WTC11 (cell line): Measurements from ENCODE around the gene ZNF548. TPM values are rescaled to one million over a fixed set of nuclear protein-coding genes. Genes with fewer than 3 reads are reported as not detected.

Source experiments
- ATAC-seq: fragments of 200-7000 bp; cut with Tn5 transposase; 2 replicates; pipeline ENCODE4 v1.10.0; 2021; ENCODE audit warnings: mild to moderate bottlenecking, moderate library complexity
- CTCF ChIA-PET: fragments of 300-600 bp; sonication (Branson Sonifier 250); formaldehyde crosslinking; loops from one replicate; lab custom pipeline; 2021; ENCODE audit warnings: antibody characterized with exemption; lab: Charles Lee
- POLR2A ChIA-PET: fragments of 350-600 bp; sonication (Branson Sonifier 250); formaldehyde crosslinking; loops from one replicate; lab custom pipeline; 2021; ENCODE audit warnings: antibody characterized with exemption; lab: Charles Lee
- DNase-seq: peaks from one replicate; pipeline ENCODE4 v3.0.0; 2021; ENCODE audit warnings: low spot score
- H3K27ac Mint-ChIP-seq: 2 replicates; pipeline ENCODE4 v1.8.0; 2021; ENCODE audit warnings: mixed read lengths
- H3K27me3 Mint-ChIP-seq: 2 replicates; pipeline ENCODE4 v1.8.0; 2021; ENCODE audit warnings: low read depth, mild to moderate bottlenecking, moderate library complexity, mixed read lengths
- H3K36me3 Mint-ChIP-seq: 2 replicates; pipeline ENCODE4 v1.8.0; 2021; ENCODE audit warnings: mixed read lengths
- H3K4me1 Mint-ChIP-seq: 2 replicates; pipeline ENCODE4 v1.8.0; 2022; ENCODE audit warnings: mixed read lengths
- H3K4me3 Mint-ChIP-seq: 2 replicates; pipeline ENCODE4 v1.8.0; 2021; ENCODE audit warnings: mild to moderate bottlenecking, moderate library complexity, mixed read lengths
- H3K9me3 Mint-ChIP-seq: 2 replicates; pipeline ENCODE4 v1.8.0; 2021; ENCODE audit warnings: mixed read lengths
- ATF3 ChIP-seq: sonication (generic); formaldehyde crosslinking; conservative IDR thresholded peaks from 2 replicates; pipeline ENCODE4 v1.8.1; 2022; ENCODE audit warnings: mild to moderate bottlenecking, missing genetic modification reagents
- CBFB ChIP-seq: sonication (generic); formaldehyde crosslinking; IDR thresholded peaks from 2 replicates; pipeline ENCODE4 v1.8.1; 2022; ENCODE audit warnings: mild to moderate bottlenecking, low read depth, missing genetic modification reagents
- CTCF ChIP-seq: fragments of 200-600 bp; IDR thresholded peaks from 2 replicates; pipeline ENCODE4 v1.8.0; 2022; ENCODE audit warnings: antibody characterized with exemption
- ETV6 ChIP-seq: sonication (generic); formaldehyde crosslinking; IDR thresholded peaks from 2 replicates; pipeline ENCODE4 v1.8.1; 2022; ENCODE audit warnings: mild to moderate bottlenecking, missing genetic modification reagents
- HMGA2 ChIP-seq: fragments of 250-450 bp; sonication (Bioruptor Pico); IDR thresholded peaks from 2 replicates; pipeline ENCODE4 v1.4.0; 2021; ENCODE audit warnings: mild to moderate bottlenecking, moderate library complexity
- HMGXB4 ChIP-seq: sonication (generic); formaldehyde crosslinking; IDR thresholded peaks from 2 replicates; pipeline ENCODE4 v1.8.1; 2023; ENCODE audit warnings: mild to moderate bottlenecking, moderate library complexity, missing genetic modification reagents
- IRF2 ChIP-seq: sonication (generic); formaldehyde crosslinking; IDR thresholded peaks from 2 replicates; pipeline ENCODE4 v1.8.0; 2022; ENCODE audit warnings: low read depth, missing genetic modification reagents, borderline replicate concordance
- MXD4 ChIP-seq: fragments of 250-450 bp; sonication (Bioruptor Pico); IDR thresholded peaks from 2 replicates; pipeline ENCODE4 v1.8.0; 2021; ENCODE audit warnings: mild to moderate bottlenecking, moderate library complexity, borderline replicate concordance
- NR1H2 ChIP-seq: sonication (generic); formaldehyde crosslinking; IDR thresholded peaks from 2 replicates; pipeline ENCODE4 v1.9.0; 2021; ENCODE audit warnings: mild to moderate bottlenecking, moderate library complexity, missing genetic modification reagents
- NR2C2 ChIP-seq: sonication (generic); formaldehyde crosslinking; IDR thresholded peaks from 2 replicates; pipeline ENCODE4 v1.8.0; 2022; ENCODE audit warnings: mild to moderate bottlenecking, missing genetic modification reagents
- OVOL2 ChIP-seq: fragments of 250-450 bp; sonication (Bioruptor Pico); IDR thresholded peaks from 2 replicates; pipeline ENCODE4 v1.9.0; 2021; ENCODE audit warnings: mild to moderate bottlenecking, borderline replicate concordance
- PREB ChIP-seq: sonication (generic); formaldehyde crosslinking; IDR thresholded peaks from 2 replicates; pipeline ENCODE4 v1.8.1; 2022; ENCODE audit warnings: mild to moderate bottlenecking, missing genetic modification reagents, moderate library complexity, borderline replicate concordance
- SMAD3 ChIP-seq: sonication (generic); formaldehyde crosslinking; IDR thresholded peaks from 2 replicates; pipeline ENCODE4 v1.8.0; 2022; ENCODE audit warnings: missing genetic modification reagents, mild to moderate bottlenecking, borderline replicate concordance
- SOX15 ChIP-seq: fragments of 250-450 bp; sonication (Bioruptor Pico); IDR thresholded peaks from 2 replicates; pipeline ENCODE4 v1.9.0; 2021; ENCODE audit warnings: mild to moderate bottlenecking
- TEAD1 ChIP-seq: sonication (generic); formaldehyde crosslinking; IDR thresholded peaks from 2 replicates; pipeline ENCODE4 v1.8.0; 2022; ENCODE audit warnings: mild to moderate bottlenecking, missing genetic modification reagents
- USF1 ChIP-seq: sonication (generic); formaldehyde crosslinking; IDR thresholded peaks from 2 replicates; pipeline ENCODE4 v1.8.0; 2022; ENCODE audit warnings: mild to moderate bottlenecking, missing genetic modification reagents
- ZMAT4 ChIP-seq: fragments of 250-450 bp; sonication (Bioruptor Pico); IDR thresholded peaks from 2 replicates; pipeline ENCODE4 v1.9.0; 2021; ENCODE audit warnings: mild to moderate bottlenecking
- ZNF317 ChIP-seq: sonication (generic); formaldehyde crosslinking; IDR thresholded peaks from 2 replicates; pipeline ENCODE4 v1.8.1; 2023; ENCODE audit warnings: low read depth, mild to moderate bottlenecking, moderate library complexity, missing genetic modification reagents, borderline replicate concordance
- total RNA-seq: library from RNA; stranded (reverse); gene quantifications from 3 replicates; pipeline ENCODE4 v1.2.3, GENCODE V29; 2021

ZNF548 gene
- total RNA-seq, 1 experiment from 2014 or later, result 11.3 TPM

GRCh38 chr19:57435062-57435978 is 45.7 kb downstream of the ZNF548 start, which contains the start of gene ZNF749 (continued):
- TF ChIP-seq HMGXB4 (CRISPR knock-in tag), result peak; percentile 40; the same call in 1 of the 2 replicates
- no peak for TF ChIP-seq IRF2
- TF ChIP-seq OVOL2 (CRISPR knock-in tag), result no peak
- peak; percentile 33; the same call in 1 of the 2 replicates for TF ChIP-seq SMAD3
- no peak for TF ChIP-seq ZNF317
- TF ChIP-seq ETV6 (CRISPR knock-in tag), result no peak
- TF ChIP-seq CTCF, result no peak

GRCh38 chr19:57436417-57436816 is 46.8 kb downstream of the ZNF548 start:
- H3K9me3 Mint-ChIP-seq, result no peaks in the 10 kb centered on the region
- DNase-seq, result no peak
- ChIA-PET POLR2A (interaction anchor here (1.0 to 1.1 kb wide), 2 partner anchors 63 to 333 kb away, joined by 3 read pairs; partner anchors contain the start of genes ZNF586 and ZNF773), CTCF (interaction anchor here (1.0 to 1.8 kb wide), 3 partner anchors 30 to 246 kb away, joined by 3 to 11 read pairs (median 5); partner anchors contain the start of gene ZNF551)
- peak overlapping the region; percentile 87 for H3K4me3 Mint-ChIP-seq
- no peaks in the 10 kb centered on the region for H3K27me3 Mint-ChIP-seq
- ATAC-seq, result no peak
- H3K27ac Mint-ChIP-seq, result peak overlapping the region; percentile 97
- H3K4me1 Mint-ChIP-seq, result peaks cover 18% of the 10 kb centered on the region
- TF ChIP-seq ATF3 (no peak), HMGA2 (CRISPR knock-in tag) (no peak), ZMAT4 (CRISPR knock-in tag) (no peak), CBFB (CRISPR knock-in tag) (no peak), ETV6 (CRISPR knock-in tag) (no peak), NR2C2 (CRISPR knock-in tag) (no peak), MXD4 (no peak), TEAD1 (CRISPR knock-in tag) (no peak), SOX15 (CRISPR knock-in tag) (no peak), PREB (CRISPR knock-in tag) (no peak), NR1H2 (CRISPR knock-in tag) (no peak), USF1 (CRISPR knock-in tag) (no peak)
- peaks cover 3% of the 10 kb centered on the region; the same call in 1 of the 2 replicates for H3K36me3 Mint-ChIP-seq
